ENCODE results near the gene POC1A. TPM values are rescaled to one million over a fixed set of nuclear protein-coding genes. Genes with fewer than 3 reads are reported as not detected.

The POC1A gene
- total and polyA plus RNA-seq, 2 donors (not counting 1 experiment from before 2014, with no cell fraction given): 1.7 to 2.8 TPM

GRCh38 chr3:52068055-52068571 lies 86.1 kb downstream of the POC1A start:
- TF ChIP-seq CTCF (IDR thresholded peaks at IDR 0.05) (no peak), EZH2 (IDR thresholded peaks at IDR 0.05; ENCODE audit: borderline replicate concordance, insufficient read depth, low read depth, low read length, poor library complexity, severe bottlenecking) (no peak)
- no peak overlapping the region for H3K4me3 Mint-ChIP-seq
- no peaks in the 10 kb centered on the region for H4K20me1 ChIP-seq (ENCODE audit: control insufficient read depth, insufficient read depth, low read length, poor library complexity, severe bottlenecking)
- ATAC-seq (ENCODE audit: low read depth) (no peak), DNase-seq (no peak)
- 93% methylated on average over 10 of the region's 12 CpGs for WGBS (ENCODE audit: insufficient coverage)
- no peak overlapping the region for H3K4me3 ChIP-seq (ENCODE audit: control extremely low read depth in 1 of 5, extremely low read depth in 1 of 5, insufficient read depth in 1 of 5, low read depth in 2 of 5, low read length in 4 of 5)
- H3K4me2 ChIP-seq (replicated peaks; ENCODE audit: low read depth, low read length, poor library complexity, severe bottlenecking): no peak overlapping the region
- H3K27me3 ChIP-seq (replicated peaks in 1 of 4; ENCODE audit: control extremely low read depth in 1 of 4, control insufficient read depth in 3 of 4, insufficient read depth in 4 of 4, low read length in 3 of 4): no peaks in the 10 kb centered on the region
- no peak overlapping the region for H2AFZ ChIP-seq (ENCODE audit: insufficient read depth, low read depth, low read length, poor library complexity, severe bottlenecking)
- H3K4me1 ChIP-seq (ENCODE audit: control insufficient read depth in 2 of 2, insufficient read depth in 2 of 2, low read length in 2 of 2): no peaks in the 10 kb centered on the region
- H3K4me1 Mint-ChIP-seq: peaks cover 6% of the 10 kb centered on the region
- H3K9ac ChIP-seq (ENCODE audit: low read length): no peak overlapping the region
- no peaks in the 10 kb centered on the region for H3K79me2 ChIP-seq (ENCODE audit: control insufficient read depth, insufficient read depth, low read length)
- H3K27ac Mint-ChIP-seq: no peak overlapping the region
- intact Hi-C loops (cut with micrococcal nuclease): no loop called here
- ChIA-PET CTCF (interaction anchor here (0.6 kb wide), 1 partner anchor 44 kb away, joined by 6 read pairs; no protein-coding TSS in a partner anchor), POLR2A (no interaction called here)
- H3K9me3 Mint-ChIP-seq (ENCODE audit: insufficient read depth): no peaks in the 10 kb centered on the region
- H3K9me3 ChIP-seq (ENCODE audit: control extremely low read depth in 1 of 3, control insufficient read depth in 2 of 3, insufficient read depth in 1 of 3, low read length in 2 of 3): no peaks in the 10 kb centered on the region
- no peak overlapping the region for H3K27ac ChIP-seq (ENCODE audit: low read length in 2 of 2)
- no peaks in the 10 kb centered on the region for H3K36me3 ChIP-seq (replicated peaks in 1 of 2; ENCODE audit: control extremely low read depth in 1 of 2, control insufficient read depth in 1 of 2, extremely low read depth in 1 of 2, insufficient read depth in 2 of 2, low read length in 1 of 2)
- no peaks in the 10 kb centered on the region for H3K27me3 Mint-ChIP-seq

GRCh38 chr3:52067526-52067925 lies 86.7 kb downstream of the POC1A start:
- TF ChIP-seq EZH2 (IDR thresholded peaks at IDR 0.05; ENCODE audit: borderline replicate concordance, insufficient read depth, low read depth, low read length, poor library complexity, severe bottlenecking) (no peak), CTCF (IDR thresholded peaks at IDR 0.05) (no peak)
- H3K27me3 ChIP-seq (replicated peaks in 1 of 4; ENCODE audit: control extremely low read depth in 1 of 4, control insufficient read depth in 3 of 4, insufficient read depth in 4 of 4, low read length in 3 of 4): no peaks in the 10 kb centered on the region
- H2AFZ ChIP-seq (ENCODE audit: insufficient read depth, low read depth, low read length, poor library complexity, severe bottlenecking): no peak overlapping the region
- ChIA-PET POLR2A (no interaction called here), CTCF (interaction anchor here (2.2 kb wide), 1 partner anchor 66 kb away, joined by 6 read pairs; no protein-coding TSS in a partner anchor)
- intact Hi-C loops (cut with micrococcal nuclease): no loop called here
- no peaks in the 10 kb centered on the region for H3K79me2 ChIP-seq (ENCODE audit: control insufficient read depth, insufficient read depth, low read length)
- H3K27ac Mint-ChIP-seq: no peak overlapping the region
- no peaks in the 10 kb centered on the region for H4K20me1 ChIP-seq (ENCODE audit: control insufficient read depth, insufficient read depth, low read length, poor library complexity, severe bottlenecking)
- 88% methylated on average over 4 of the region's 4 CpGs for WGBS (ENCODE audit: insufficient coverage)
- no peak overlapping the region for H3K9ac ChIP-seq (ENCODE audit: low read length)
- DNase-seq: no peak
- peaks cover 10% of the 10 kb centered on the region for H3K4me1 Mint-ChIP-seq
- no peak overlapping the region for H3K4me2 ChIP-seq (replicated peaks; ENCODE audit: low read depth, low read length, poor library complexity, severe bottlenecking)
- H3K4me3 ChIP-seq (ENCODE audit: control extremely low read depth in 1 of 5, extremely low read depth in 1 of 5, insufficient read depth in 1 of 5, low read depth in 2 of 5, low read length in 4 of 5): no peak overlapping the region
- H3K9me3 Mint-ChIP-seq (ENCODE audit: insufficient read depth): no peaks in the 10 kb centered on the region
- H3K27me3 Mint-ChIP-seq: no peaks in the 10 kb centered on the region
- no peak overlapping the region for H3K4me3 Mint-ChIP-seq
- peaks cover under 1 to 5% of the 10 kb centered on the region in 2 donors for H3K4me1 ChIP-seq (ENCODE audit: control insufficient read depth in 2 of 2, insufficient read depth in 2 of 2, low read length in 2 of 2)
- ATAC-seq (ENCODE audit: low read depth): no peak
- H3K27ac ChIP-seq (ENCODE audit: low read length in 2 of 2): no peak overlapping the region
- no peaks in the 10 kb centered on the region for H3K9me3 ChIP-seq (ENCODE audit: control extremely low read depth in 1 of 3, control insufficient read depth in 2 of 3, insufficient read depth in 1 of 3, low read length in 2 of 3)
- no peaks in the 10 kb centered on the region for H3K36me3 ChIP-seq (replicated peaks in 1 of 2; ENCODE audit: control extremely low read depth in 1 of 2, control insufficient read depth in 1 of 2, extremely low read depth in 1 of 2, insufficient read depth in 2 of 2, low read length in 1 of 2)
